AG04450 (cell line): Measurements from ENCODE around the gene ENDOU. TPM values are rescaled to one million over a fixed set of nuclear protein-coding genes. Genes with fewer than 3 reads are reported as not detected.

Experiments
- CTCF ChIA-PET: fragments of 300-600, 350-600 bp; formaldehyde crosslinking; extraction: SDS; loops from one replicate; lab custom pipeline; 2022; ENCODE audit warnings: antibody characterized with exemption, inconsistent platforms; lab: Charles Lee
- POLR2A ChIA-PET: fragments of 350-600 bp; formaldehyde crosslinking; extraction: SDS; loops from one replicate; lab custom pipeline; 2021; ENCODE audit warnings: antibody characterized with exemption, inconsistent platforms; lab: Yijun Ruan, JAX
- DNase-seq: peaks from one replicate; pipeline ENCODE4 v3.0.0-alpha.2; 2011; ENCODE audit warnings: low read depth, low spot score
- H3K27ac ChIP-seq: one replicate; pipeline ENCODE4 v1.5.1; 2012; ENCODE audit warnings: low read depth, low read length, control low read depth
- H3K27me3 ChIP-seq: one replicate; pipeline ENCODE4 v1.6.0; 2012; ENCODE audit warnings: low read length; ENCODE audit not compliant: control insufficient read depth, insufficient read depth
- H3K4me3 ChIP-seq: 2 replicates; pipeline ENCODE4 v1.5.1; 2011; ENCODE audit warnings: mild to moderate bottlenecking, low read depth, low read length, control low read depth
- H3K9me3 ChIP-seq: 2 replicates; pipeline ENCODE4 v1.5.1; 2012; ENCODE audit warnings: low read length; ENCODE audit not compliant: control insufficient read depth, insufficient read depth
- CTCF ChIP-seq: IDR thresholded peaks from 2 replicates; pipeline ENCODE4 v1.5.1; 2011; ENCODE audit warnings: low read depth, low read length, control low read depth, inconsistent platforms
- polyA minus RNA-seq: library from RNA; depleted of rRNA, polyadenylated mRNA; stranded (reverse); fragments of >200 nt; gene quantifications from 2 replicates; pipeline ENCODE4 v1.2.3, GENCODE V29; 2011; rRNA and poly(A)+ RNA removed
- polyA plus RNA-seq: library from polyadenylated mRNA; depleted of rRNA; stranded (reverse); fragments of >200 nt; gene quantifications from 2 replicates; pipeline ENCODE4 v1.2.3, GENCODE V29; 2011; rRNA removed

ENDOU gene
- polyA plus RNA-seq: 0.07 and 0.10 TPM in 2 replicates
- polyA minus RNA-seq: 0.09 TPM in 1 of 2 replicates, not detected in the other

- Histone ChIP-seq H3K9me3 (peaks cover 3% of the 10 kb centered on the region; the same call in 1 of the 2 replicates), H3K27me3 (no peaks in the 10 kb centered on the region), H3K4me3 (no peak within 1 kb of the TSS), H3K27ac (peak within 1 kb of the TSS; percentile 70)
- ChIA-PET POLR2A (no interaction called here), CTCF (interaction anchor here (0.9 to 4.4 kb wide), 7 partner anchors 9 to 114 kb away, joined by 4 to 28 read pairs (median 5); no protein-coding TSS in a partner anchor)
- no peak for DNase-seq
- TF ChIP-seq CTCF: no peak
Measured at GRCh38 chr12:47725091-47725772, at the start of gene ENDOU. TSS of gene ENDOU (minus strand) at chr12:47725490. CDS start at chr12:47725413, 77 bp downstream.

GRCh38 chr12:47774663-47775062, 49.4 kb upstream of the ENDOU start:
- Histone ChIP-seq H3K27ac (no peak overlapping the region), H3K9me3 (no peaks in the 10 kb centered on the region), H3K4me3 (no peak overlapping the region), H3K27me3 (no peaks in the 10 kb centered on the region)
- CTCF ChIA-PET: interaction anchor here (0.8 to 12.2 kb wide), 3 partner anchors 59 to 742 kb away, joined by 3 to 152 read pairs (median 104); no protein-coding TSS in a partner anchor
- POLR2A ChIA-PET: no interaction called here
- no peak for DNase-seq
- TF ChIP-seq CTCF: no peak

- CTCF ChIA-PET: interaction anchor here (9.1 to 12.2 kb wide), 2 partner anchors 58 to 65 kb away, joined by 104 to 152 read pairs; no protein-coding TSS in a partner anchor
- no peak overlapping the region for H3K27ac ChIP-seq
- no peak for TF ChIP-seq CTCF
- DNase-seq: no peak
- POLR2A ChIA-PET: no interaction called here
- H3K4me3 ChIP-seq: peak overlapping the region; percentile 66
- H3K27me3 ChIP-seq: no peaks in the 10 kb centered on the region
- H3K9me3 ChIP-seq: no peaks in the 10 kb centered on the region
Measured at GRCh38 chr12:47773858-47774580, 48.7 kb upstream of the ENDOU start.

GRCh38 chr12:47773062-47773857, 48.0 kb upstream of the ENDOU start, which contains the start of gene SLC48A1:
TSS of gene SLC48A1 (plus strand) at chr12:47773238. CDS start at chr12:47773305, 67 bp downstream.
- peak; percentile 37 for TF ChIP-seq CTCF
- ChIA-PET CTCF (interaction anchor here (0.8 to 12.2 kb wide), 7 partner anchors 13 to 190 kb away, joined by 3 to 152 read pairs (median 3); partner anchors contain the start of gene TMEM106C), POLR2A (no interaction called here)
- no peak for DNase-seq
- peak within 1 kb of the TSS; percentile 66 for H3K4me3 ChIP-seq
- no peaks in the 10 kb centered on the region for H3K27me3 ChIP-seq
- H3K9me3 ChIP-seq: no peaks in the 10 kb centered on the region
- no peak within 1 kb of the TSS for H3K27ac ChIP-seq
